ENCODE measurements around the gene CLSTN2. TPM values are rescaled to one million over a fixed set of nuclear protein-coding genes. Genes with fewer than 3 reads are reported as not detected.

The CLSTN2 gene
- total RNA-seq, 1 donor from 2014 or later, result not detected

GRCh38 chr3:140277886-140278285 lies 342.9 kb downstream of the CLSTN2 start:
- no peak overlapping the region for H3K4me3 Mint-ChIP-seq
- no peaks in the 10 kb centered on the region for H3K4me1 Mint-ChIP-seq
- H3K27me3 Mint-ChIP-seq, result peaks cover 3% of the 10 kb centered on the region
- no peaks in the 10 kb centered on the region for H3K9me3 Mint-ChIP-seq
- DNase-seq, result no peak
- intact Hi-C loops (cut with micrococcal nuclease), result no loop called here
- no peaks in the 10 kb centered on the region for H3K36me3 Mint-ChIP-seq (ENCODE audit: low read depth)
- H3K27ac Mint-ChIP-seq, result no peak overlapping the region

- H3K27ac Mint-ChIP-seq, result no peak overlapping the region
- H3K27me3 Mint-ChIP-seq, result peaks cover 6% of the 10 kb centered on the region
- H3K4me3 Mint-ChIP-seq, result no peak overlapping the region
- H3K9me3 Mint-ChIP-seq, result no peaks in the 10 kb centered on the region
- intact Hi-C loops (cut with micrococcal nuclease), result no loop called here
- no peaks in the 10 kb centered on the region for H3K36me3 Mint-ChIP-seq (ENCODE audit: low read depth)
- DNase-seq, result no peak
- H3K4me1 Mint-ChIP-seq, result no peaks in the 10 kb centered on the region
These were observed 349.4 kb downstream of the CLSTN2 start for GRCh38 chr3:140284372-140284771.

- DNase-seq, result no peak
- H3K27ac Mint-ChIP-seq, result no peak overlapping the region
- H3K36me3 Mint-ChIP-seq (ENCODE audit: low read depth), result no peaks in the 10 kb centered on the region
- intact Hi-C loops (cut with micrococcal nuclease), result no loop called here
- H3K9me3 Mint-ChIP-seq, result no peaks in the 10 kb centered on the region
- no peak overlapping the region for H3K4me3 Mint-ChIP-seq
- H3K27me3 Mint-ChIP-seq, result peaks cover 6% of the 10 kb centered on the region
- no peaks in the 10 kb centered on the region for H3K4me1 Mint-ChIP-seq
These were observed 350.4 kb downstream of the CLSTN2 start for GRCh38 chr3:140285380-140285779.

GRCh38 chr3:140288595-140288994 lies 353.6 kb downstream of the CLSTN2 start:
- H3K4me1 Mint-ChIP-seq, result no peaks in the 10 kb centered on the region
- intact Hi-C loops (cut with micrococcal nuclease), result no loop called here

GRCh38 chr3:140290105-140290504 lies 355.1 kb downstream of the CLSTN2 start:
- Mint-ChIP-seq H3K4me1 (no peaks in the 10 kb centered on the region), H3K27ac (no peak overlapping the region), H3K27me3 (peaks cover 2% of the 10 kb centered on the region), H3K36me3 (ENCODE audit: low read depth) (no peaks in the 10 kb centered on the region), H3K4me3 (no peak overlapping the region), H3K9me3 (no peaks in the 10 kb centered on the region)
- DNase-seq, result no peak
- intact Hi-C loops (cut with micrococcal nuclease), result no loop called here

More at GRCh38 chr3:140288595-140288994, 353.6 kb downstream of the CLSTN2 start:
- Mint-ChIP-seq H3K27me3 (peaks cover 2% of the 10 kb centered on the region), H3K36me3 (ENCODE audit: low read depth) (no peaks in the 10 kb centered on the region), H3K4me3 (no peak overlapping the region), H3K9me3 (no peaks in the 10 kb centered on the region), H3K27ac (no peak overlapping the region)
- no peak for DNase-seq

- H3K36me3 Mint-ChIP-seq (ENCODE audit: low read depth), result no peaks in the 10 kb centered on the region
- H3K27me3 Mint-ChIP-seq, result peaks cover 2% of the 10 kb centered on the region
- no peaks in the 10 kb centered on the region for H3K4me1 Mint-ChIP-seq
- no peaks in the 10 kb centered on the region for H3K9me3 Mint-ChIP-seq
- DNase-seq, result no peak
- intact Hi-C loops (cut with micrococcal nuclease), result no loop called here
- H3K4me3 Mint-ChIP-seq, result no peak overlapping the region
- H3K27ac Mint-ChIP-seq, result no peak overlapping the region
These were observed 357.2 kb downstream of the CLSTN2 start for GRCh38 chr3:140292170-140292569.

- Mint-ChIP-seq H3K4me1 (no peaks in the 10 kb centered on the region), H3K4me3 (no peak overlapping the region), H3K27ac (no peak overlapping the region), H3K9me3 (no peaks in the 10 kb centered on the region), H3K27me3 (peaks cover 2% of the 10 kb centered on the region), H3K36me3 (ENCODE audit: low read depth) (no peaks in the 10 kb centered on the region)
- DNase-seq, result no peak
- intact Hi-C loops (cut with micrococcal nuclease), result no loop called here
These were observed 357.7 kb downstream of the CLSTN2 start for GRCh38 chr3:140292684-140293083.

- intact Hi-C loops (cut with micrococcal nuclease), result no loop called here
- Mint-ChIP-seq H3K27ac (no peak overlapping the region), H3K36me3 (ENCODE audit: low read depth) (no peaks in the 10 kb centered on the region), H3K4me1 (no peaks in the 10 kb centered on the region), H3K9me3 (no peaks in the 10 kb centered on the region), H3K27me3 (peaks cover 2% of the 10 kb centered on the region), H3K4me3 (no peak overlapping the region)
- DNase-seq, result no peak
These were observed 359.1 kb downstream of the CLSTN2 start for GRCh38 chr3:140294058-140294457.

GRCh38 chr3:140296796-140297352 lies 361.9 kb downstream of the CLSTN2 start:
- intact Hi-C loops (cut with micrococcal nuclease), result no loop called here
- H3K27ac Mint-ChIP-seq, result no peak overlapping the region
- H3K9me3 Mint-ChIP-seq, result no peaks in the 10 kb centered on the region
- DNase-seq, result no peak
- no peaks in the 10 kb centered on the region for H3K36me3 Mint-ChIP-seq (ENCODE audit: low read depth)
- no peak overlapping the region for H3K4me3 Mint-ChIP-seq
- H3K4me1 Mint-ChIP-seq, result no peaks in the 10 kb centered on the region
- H3K27me3 Mint-ChIP-seq, result peaks cover 2% of the 10 kb centered on the region

- intact Hi-C loops (cut with micrococcal nuclease), result no loop called here
- Mint-ChIP-seq H3K36me3 (ENCODE audit: low read depth) (no peaks in the 10 kb centered on the region), H3K27me3 (peaks cover 2% of the 10 kb centered on the region), H3K4me1 (no peaks in the 10 kb centered on the region), H3K9me3 (no peaks in the 10 kb centered on the region), H3K27ac (no peak overlapping the region), H3K4me3 (no peak overlapping the region)
- no peak for DNase-seq
These were observed 363.1 kb downstream of the CLSTN2 start for GRCh38 chr3:140298043-140298442.

GRCh38 chr3:140298569-140299070 lies 363.6 kb downstream of the CLSTN2 start:
- intact Hi-C loops (cut with micrococcal nuclease), result no loop called here
- H3K36me3 Mint-ChIP-seq (ENCODE audit: low read depth), result no peaks in the 10 kb centered on the region
- no peak overlapping the region for H3K4me3 Mint-ChIP-seq
- H3K9me3 Mint-ChIP-seq, result no peaks in the 10 kb centered on the region
- no peaks in the 10 kb centered on the region for H3K4me1 Mint-ChIP-seq
- H3K27me3 Mint-ChIP-seq, result peaks cover 2% of the 10 kb centered on the region
- DNase-seq, result no peak
- no peak overlapping the region for H3K27ac Mint-ChIP-seq

GRCh38 chr3:140303875-140304274 lies 368.9 kb downstream of the CLSTN2 start:
- Mint-ChIP-seq H3K36me3 (ENCODE audit: low read depth) (no peaks in the 10 kb centered on the region), H3K9me3 (no peaks in the 10 kb centered on the region), H3K27me3 (peaks cover 3% of the 10 kb centered on the region), H3K4me1 (peaks cover 3% of the 10 kb centered on the region), H3K4me3 (no peak overlapping the region), H3K27ac (no peak overlapping the region)
- intact Hi-C loops (cut with micrococcal nuclease), result no loop called here
- no peak for DNase-seq

GRCh38 chr3:140308535-140308934 lies 373.6 kb downstream of the CLSTN2 start:
- H3K27ac Mint-ChIP-seq, result no peak overlapping the region
- H3K36me3 Mint-ChIP-seq (ENCODE audit: low read depth), result no peaks in the 10 kb centered on the region
- H3K4me1 Mint-ChIP-seq, result peaks cover 3% of the 10 kb centered on the region
- DNase-seq, result no peak
- no peaks in the 10 kb centered on the region for H3K9me3 Mint-ChIP-seq
- intact Hi-C loops (cut with micrococcal nuclease), result no loop called here
- peaks cover 3% of the 10 kb centered on the region for H3K27me3 Mint-ChIP-seq
- no peak overlapping the region for H3K4me3 Mint-ChIP-seq

- H3K27me3 Mint-ChIP-seq, result no peaks in the 10 kb centered on the region
- H3K9me3 Mint-ChIP-seq, result no peaks in the 10 kb centered on the region
- H3K27ac Mint-ChIP-seq, result no peak overlapping the region
- H3K4me1 Mint-ChIP-seq, result no peaks in the 10 kb centered on the region
- DNase-seq, result no peak
- intact Hi-C loops (cut with micrococcal nuclease), result no loop called here
- H3K36me3 Mint-ChIP-seq (ENCODE audit: low read depth), result no peaks in the 10 kb centered on the region
- no peak overlapping the region for H3K4me3 Mint-ChIP-seq
These were observed 376.4 kb downstream of the CLSTN2 start for GRCh38 chr3:140311428-140311827.

- no peak overlapping the region for H3K27ac Mint-ChIP-seq
- H3K9me3 Mint-ChIP-seq, result no peaks in the 10 kb centered on the region
- no peak for DNase-seq
- H3K4me1 Mint-ChIP-seq, result no peaks in the 10 kb centered on the region
- H3K4me3 Mint-ChIP-seq, result no peak overlapping the region
- peaks cover 1% of the 10 kb centered on the region for H3K27me3 Mint-ChIP-seq
- no peaks in the 10 kb centered on the region for H3K36me3 Mint-ChIP-seq (ENCODE audit: low read depth)
- intact Hi-C loops (cut with micrococcal nuclease), result no loop called here
These were observed 381.0 kb downstream of the CLSTN2 start for GRCh38 chr3:140315955-140316354.
